Progenitor cell of endocrine pancreas (in vitro differentiated cells): ENCODE results near the gene CAMK1D. TPM values are rescaled to one million over a fixed set of nuclear protein-coding genes. Genes with fewer than 3 reads are reported as not detected.

Source experiments
- DNase-seq: peaks from one replicate; pipeline ENCODE4 v3.0.0; 2021; ENCODE audit warnings: low spot score; ENCODE audit not compliant: unreplicated experiment
- H3K27ac Mint-ChIP-seq: 2 replicates; pipeline ENCODE4 v1.8.0; 2021; ENCODE audit warnings: mild to moderate bottlenecking, moderate library complexity, mixed read lengths
- H3K27me3 Mint-ChIP-seq: 2 replicates; pipeline ENCODE4 v1.8.0; 2021; ENCODE audit warnings: mixed read lengths
- H3K36me3 Mint-ChIP-seq: 2 replicates; pipeline ENCODE4 v1.8.0; 2022; ENCODE audit warnings: mixed read lengths; ENCODE audit not compliant: insufficient read depth
- H3K4me1 Mint-ChIP-seq: 2 replicates; pipeline ENCODE4 v1.8.0; 2021; ENCODE audit warnings: low read depth, mixed read lengths
- H3K4me3 Mint-ChIP-seq: 2 replicates; pipeline ENCODE4 v1.8.0; 2021; ENCODE audit warnings: low read depth, mild to moderate bottlenecking, moderate library complexity, mixed read lengths
- H3K9me3 Mint-ChIP-seq: 2 replicates; pipeline ENCODE4 v1.8.0; 2021; ENCODE audit warnings: low read depth, mixed read lengths
- CTCF ChIP-seq: fragments of 200-600 bp; sonication (generic); IDR thresholded peaks from one replicate; pipeline ENCODE4 v1.5.0; 2021; ENCODE audit warnings: antibody characterized with exemption, mild to moderate bottlenecking; ENCODE audit not compliant: unreplicated experiment
- total RNA-seq: library from RNA; stranded (reverse); gene quantifications from 2 replicates; pipeline ENCODE4 v1.2.1, GENCODE V29; 2021

Gene CAMK1D
- total RNA-seq, 1 donor from 2014 or later: 10.8 TPM

DNA sequence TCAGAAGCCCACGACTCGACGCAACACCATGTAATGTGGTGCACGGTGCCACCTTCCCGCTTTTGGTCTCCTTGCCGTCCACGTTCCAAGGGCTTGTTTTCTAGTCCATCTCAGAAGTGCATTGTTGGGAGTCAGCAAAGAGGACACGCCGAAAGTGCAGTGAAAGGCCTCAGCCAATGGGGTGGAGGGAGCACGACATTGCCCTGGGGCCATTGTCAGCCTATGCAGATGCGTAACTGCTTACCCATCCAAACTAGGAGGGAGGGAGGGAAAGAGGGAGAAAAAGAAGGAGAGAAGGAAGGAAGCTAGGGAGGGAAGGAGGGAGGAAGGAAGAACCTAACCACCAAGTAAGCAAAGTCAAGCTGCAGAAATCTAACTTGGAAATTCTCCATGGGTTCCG lies 449.8 kb downstream of the CAMK1D start:
- peaks cover 4% of the 10 kb centered on the region for H3K27me3 Mint-ChIP-seq
- no peak overlapping the region for H3K27ac Mint-ChIP-seq
- no peaks in the 10 kb centered on the region for H3K9me3 Mint-ChIP-seq
- H3K4me3 Mint-ChIP-seq: no peak overlapping the region
- no peak for TF ChIP-seq CTCF
- H3K36me3 Mint-ChIP-seq: no peaks in the 10 kb centered on the region
- H3K4me1 Mint-ChIP-seq: no peaks in the 10 kb centered on the region
- DNase-seq: no peak

DNA sequence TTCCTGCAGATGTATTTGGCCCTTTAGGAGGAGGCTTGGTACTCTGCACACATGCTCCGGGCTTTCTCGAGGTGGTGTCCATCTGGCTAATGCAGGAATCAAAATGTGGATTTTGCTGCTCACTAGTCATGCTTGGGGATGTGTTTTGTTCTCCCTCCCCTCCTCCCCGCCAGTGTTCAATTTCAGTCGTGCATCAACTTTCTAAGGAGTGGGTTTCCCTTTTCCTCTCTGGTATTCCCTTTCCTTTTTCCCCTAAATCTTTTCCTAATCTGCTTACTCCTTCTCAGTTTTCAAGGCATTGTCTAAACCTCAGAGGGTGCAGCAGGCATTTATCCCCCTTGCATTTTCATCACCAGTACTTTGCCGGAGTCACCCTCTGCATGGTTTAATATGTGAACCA lies 450.4 kb downstream of the CAMK1D start:
- no peaks in the 10 kb centered on the region for H3K4me1 Mint-ChIP-seq
- H3K36me3 Mint-ChIP-seq: no peaks in the 10 kb centered on the region
- peaks cover 4% of the 10 kb centered on the region for H3K27me3 Mint-ChIP-seq
- no peak overlapping the region for H3K4me3 Mint-ChIP-seq
- TF ChIP-seq CTCF: no peak
- no peak for DNase-seq
- no peak overlapping the region for H3K27ac Mint-ChIP-seq
- H3K9me3 Mint-ChIP-seq: no peaks in the 10 kb centered on the region

DNA sequence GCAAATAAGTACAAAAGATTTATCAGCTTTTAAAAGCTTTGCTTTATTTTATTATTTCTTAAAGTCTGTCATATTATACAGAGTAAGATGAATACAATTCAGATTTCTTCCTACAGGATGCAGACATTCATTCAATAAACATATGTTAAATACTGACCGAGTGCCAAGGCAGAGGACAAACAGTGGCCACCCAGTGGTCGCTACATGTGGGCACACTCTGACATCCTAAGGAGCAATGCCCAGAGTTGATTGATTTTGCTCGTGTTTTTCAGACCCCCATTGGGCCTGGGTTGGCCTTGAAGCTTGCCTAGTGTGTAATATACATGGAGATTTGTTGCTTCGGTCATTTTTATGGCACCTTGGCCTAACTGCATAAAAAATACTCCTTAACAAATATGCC lies 451.0 kb downstream of the CAMK1D start:
- no peak overlapping the region for H3K4me3 Mint-ChIP-seq
- H3K4me1 Mint-ChIP-seq: no peaks in the 10 kb centered on the region
- H3K9me3 Mint-ChIP-seq: no peaks in the 10 kb centered on the region
- peak; percentile 40 for TF ChIP-seq CTCF
- H3K27me3 Mint-ChIP-seq: peaks cover 4% of the 10 kb centered on the region
- H3K27ac Mint-ChIP-seq: no peak overlapping the region
- DNase-seq: no peak
- no peaks in the 10 kb centered on the region for H3K36me3 Mint-ChIP-seq

DNA sequence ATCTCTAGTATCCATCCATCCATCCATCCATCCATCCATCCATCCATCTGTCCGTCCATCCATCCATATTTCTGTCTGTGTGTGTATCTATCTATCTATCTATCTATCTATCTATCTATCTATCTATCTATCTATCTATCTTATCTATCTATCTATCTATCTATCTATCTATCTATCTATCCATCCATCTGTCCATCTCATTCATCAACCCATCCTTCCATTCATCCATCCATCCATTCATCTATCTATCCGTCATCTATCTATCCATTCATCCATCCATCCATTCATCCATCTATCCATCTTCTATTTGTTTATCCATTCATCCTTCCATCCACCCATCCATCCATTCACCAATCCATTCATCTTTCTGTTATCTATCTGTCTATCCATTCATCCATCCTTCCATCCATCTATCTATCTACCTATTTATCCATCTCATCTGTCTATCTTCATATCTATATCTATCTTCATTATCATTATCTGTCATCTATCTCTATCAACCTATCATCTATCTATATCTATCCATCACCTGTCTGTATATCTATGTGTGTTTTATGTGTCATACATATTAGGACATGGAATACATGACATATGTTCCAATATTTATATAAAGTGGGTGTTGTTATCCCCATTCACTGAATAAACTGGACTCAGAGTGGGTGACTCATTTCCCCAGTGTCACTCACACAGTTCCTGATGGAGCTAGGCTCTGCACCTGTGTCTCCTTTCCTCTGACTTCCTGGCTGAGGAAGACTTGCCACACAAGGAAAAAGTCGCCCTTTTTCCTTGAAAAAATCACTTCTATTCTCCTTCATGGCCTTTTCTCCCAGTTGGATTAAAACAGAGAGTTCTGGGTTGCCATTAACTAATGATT lies 452.1 kb downstream of the CAMK1D start:
- Mint-ChIP-seq H3K27ac (no peak overlapping the region), H3K4me1 (no peaks in the 10 kb centered on the region), H3K36me3 (no peaks in the 10 kb centered on the region), H3K9me3 (no peaks in the 10 kb centered on the region), H3K27me3 (peaks cover 4% of the 10 kb centered on the region), H3K4me3 (no peak overlapping the region)
- TF ChIP-seq CTCF: no peak
- DNase-seq: no peak

DNA sequence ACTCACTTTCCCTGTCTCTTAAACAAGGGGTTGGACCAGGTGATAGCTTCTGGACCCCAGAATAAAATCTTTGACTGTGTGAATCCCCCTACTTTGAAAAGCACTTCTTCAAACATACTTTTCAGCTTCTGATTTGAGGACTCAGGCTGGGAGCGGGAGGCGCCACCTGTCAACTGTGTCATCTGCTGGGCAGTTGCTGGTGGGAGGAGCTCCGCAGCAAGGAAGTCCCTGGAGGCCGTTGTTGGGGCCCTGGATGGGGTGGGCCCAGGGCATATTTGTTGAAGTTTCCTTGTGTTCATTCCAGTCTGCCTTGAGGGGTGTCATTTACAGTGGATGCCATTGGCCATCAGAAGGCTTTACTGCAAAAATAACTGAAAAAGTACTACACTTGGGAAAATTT lies 454.4 kb downstream of the CAMK1D start:
- no peak for TF ChIP-seq CTCF
- Mint-ChIP-seq H3K4me1 (no peaks in the 10 kb centered on the region), H3K36me3 (no peaks in the 10 kb centered on the region), H3K27me3 (peaks cover 4% of the 10 kb centered on the region), H3K27ac (no peak overlapping the region), H3K4me3 (no peak overlapping the region), H3K9me3 (no peaks in the 10 kb centered on the region)
- no peak for DNase-seq
